Measurements from ENCODE around the gene TESMIN. TPM values are rescaled to one million over a fixed set of nuclear protein-coding genes. Genes with fewer than 3 reads are reported as not detected.

The TESMIN gene
- total RNA-seq, 1 donor from 2014 or later, result 11.0 TPM

DNA sequence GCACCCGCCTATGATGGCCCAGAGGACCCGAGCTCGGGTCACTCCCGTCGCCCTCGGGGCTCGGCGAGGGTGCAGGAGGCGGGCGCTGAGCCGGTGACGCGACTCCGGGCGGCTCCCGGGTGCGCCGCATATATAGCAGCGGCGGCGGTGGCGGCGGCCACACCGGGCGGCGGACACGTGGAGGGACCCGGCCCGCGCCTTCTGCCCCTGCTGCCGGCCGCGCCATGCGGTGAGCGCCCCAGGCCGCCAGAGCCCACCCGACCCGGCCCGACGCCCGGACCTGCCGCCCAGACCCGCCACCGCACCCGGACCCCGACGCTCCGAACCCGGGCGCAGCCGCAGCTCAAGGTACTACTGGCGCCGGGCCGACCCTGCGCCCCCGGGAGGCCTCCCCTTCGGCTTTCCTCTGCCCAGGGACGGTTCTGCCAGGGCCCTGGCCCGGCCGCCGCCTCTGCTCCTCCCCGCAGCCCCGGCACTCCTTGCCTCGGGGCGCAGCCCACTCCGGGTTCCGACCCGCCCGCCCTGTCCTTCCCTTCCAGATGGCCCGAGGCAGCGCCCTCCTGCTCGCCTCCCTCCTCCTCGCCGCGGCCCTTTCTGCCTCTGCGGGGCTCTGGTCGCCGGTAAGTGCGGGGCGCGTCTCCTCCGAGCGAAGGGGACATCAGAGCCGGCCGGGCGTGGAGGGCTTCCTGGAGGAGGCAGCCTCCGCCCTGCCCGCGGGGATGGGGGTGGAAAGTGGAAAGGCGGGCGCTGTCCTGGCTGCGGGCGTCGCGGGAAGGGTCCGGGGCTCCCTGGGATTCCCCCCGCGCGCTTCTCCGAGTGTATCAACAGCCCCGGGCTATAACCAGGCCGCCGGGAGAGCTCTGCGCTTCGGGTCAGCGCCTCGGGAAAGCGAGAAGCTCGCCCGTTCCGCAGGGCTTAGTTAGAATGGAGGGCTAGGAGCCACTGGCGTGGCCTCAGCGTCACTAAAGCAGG lies 66.6 kb downstream of the TESMIN start, which contains the start of gene GAL:
GAL (plus strand) TSS at position 160 of the 972 bp plus-strand sequence; CDS start at position 540, 380 bp downstream.
- intact Hi-C loops (cut with micrococcal nuclease), result no loop called here

- intact Hi-C loops (cut with micrococcal nuclease), result no loop called here
Observed at GRCh38 chr11:68683536-68684384, 67.6 kb downstream of the TESMIN start.

- intact Hi-C loops (cut with micrococcal nuclease), result no loop called here
Observed at GRCh38 chr11:68683121-68683520, 68.2 kb downstream of the TESMIN start.

DNA sequence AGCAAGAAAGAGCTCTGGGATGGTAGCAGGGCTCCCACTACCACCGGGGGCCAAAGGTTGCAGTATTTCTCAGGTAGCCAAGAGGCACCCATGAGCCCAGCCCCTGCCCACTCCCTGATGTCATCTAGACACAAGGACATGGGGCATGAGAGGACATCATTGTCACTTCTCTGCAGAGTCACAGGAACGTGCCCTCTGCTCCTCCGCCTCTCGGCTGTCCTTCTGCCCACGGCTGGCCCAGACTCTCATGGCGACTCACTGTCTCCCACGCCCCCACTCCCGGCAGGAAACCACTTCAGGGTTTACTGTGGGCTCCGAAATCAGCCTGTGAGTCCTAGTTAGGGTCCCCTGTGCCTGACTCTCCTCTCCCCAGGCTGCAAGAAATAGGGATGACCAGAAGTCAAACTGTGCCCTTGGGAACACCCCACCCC lies 68.8 kb downstream of the TESMIN start:
- intact Hi-C loops (cut with micrococcal nuclease), result no loop called here

GRCh38 chr11:68680541-68681231 lies 70.6 kb downstream of the TESMIN start:
- intact Hi-C loops (cut with micrococcal nuclease), result no loop called here

- intact Hi-C loops (cut with micrococcal nuclease), result no loop called here
Observed at GRCh38 chr11:68678031-68678441, 73.3 kb downstream of the TESMIN start.

DNA sequence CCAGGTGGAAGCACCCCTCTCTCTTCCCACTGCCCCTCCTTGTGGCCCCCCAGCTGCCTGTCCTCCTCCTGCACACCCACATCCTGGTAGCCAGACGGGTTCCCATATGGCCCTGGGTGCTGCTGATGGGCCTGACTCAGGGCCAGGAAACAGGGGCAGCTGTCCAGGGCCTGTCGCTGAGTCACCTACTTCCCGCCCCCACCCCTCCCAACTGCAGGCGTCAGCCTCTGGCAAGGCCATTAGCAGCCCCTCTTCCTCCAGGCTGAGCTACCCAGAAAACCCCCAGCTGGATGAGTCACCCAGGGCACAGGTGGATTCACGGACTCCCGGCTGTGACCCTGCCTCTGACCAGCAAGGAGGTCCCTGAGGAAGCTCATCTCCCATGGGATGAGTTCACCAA lies 73.9 kb downstream of the TESMIN start:
- intact Hi-C loops (cut with micrococcal nuclease), result no loop called here

DNA sequence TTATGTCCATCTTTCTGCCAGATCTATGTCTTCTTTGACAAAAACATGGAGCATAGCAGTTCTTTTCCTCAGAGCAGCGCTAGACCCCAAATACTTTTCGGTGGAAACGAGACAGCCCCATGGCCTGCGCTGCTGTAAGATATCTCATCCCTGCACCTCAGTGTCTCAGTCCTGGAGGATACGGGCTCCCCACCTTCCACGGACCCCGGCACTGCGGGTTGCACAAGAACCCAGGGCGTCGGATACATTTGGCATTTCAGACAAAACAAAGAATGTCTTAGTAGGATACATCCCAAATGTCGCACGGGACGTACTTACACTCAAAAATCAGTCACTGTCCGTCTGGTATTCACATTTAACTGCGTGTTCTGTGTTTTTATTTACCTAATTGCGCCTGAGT lies 76.9 kb downstream of the TESMIN start:
- intact Hi-C loops (cut with micrococcal nuclease), result no loop called here

GRCh38 chr11:68673991-68674390 lies 77.3 kb downstream of the TESMIN start:
- intact Hi-C loops (cut with micrococcal nuclease), result no loop called here

GRCh38 chr11:68673306-68673945 lies 77.9 kb downstream of the TESMIN start:
- intact Hi-C loops (cut with micrococcal nuclease), result no loop called here

GRCh38 chr11:68670208-68670992 lies 80.9 kb downstream of the TESMIN start:
- intact Hi-C loops (cut with micrococcal nuclease), result no loop called here

DNA sequence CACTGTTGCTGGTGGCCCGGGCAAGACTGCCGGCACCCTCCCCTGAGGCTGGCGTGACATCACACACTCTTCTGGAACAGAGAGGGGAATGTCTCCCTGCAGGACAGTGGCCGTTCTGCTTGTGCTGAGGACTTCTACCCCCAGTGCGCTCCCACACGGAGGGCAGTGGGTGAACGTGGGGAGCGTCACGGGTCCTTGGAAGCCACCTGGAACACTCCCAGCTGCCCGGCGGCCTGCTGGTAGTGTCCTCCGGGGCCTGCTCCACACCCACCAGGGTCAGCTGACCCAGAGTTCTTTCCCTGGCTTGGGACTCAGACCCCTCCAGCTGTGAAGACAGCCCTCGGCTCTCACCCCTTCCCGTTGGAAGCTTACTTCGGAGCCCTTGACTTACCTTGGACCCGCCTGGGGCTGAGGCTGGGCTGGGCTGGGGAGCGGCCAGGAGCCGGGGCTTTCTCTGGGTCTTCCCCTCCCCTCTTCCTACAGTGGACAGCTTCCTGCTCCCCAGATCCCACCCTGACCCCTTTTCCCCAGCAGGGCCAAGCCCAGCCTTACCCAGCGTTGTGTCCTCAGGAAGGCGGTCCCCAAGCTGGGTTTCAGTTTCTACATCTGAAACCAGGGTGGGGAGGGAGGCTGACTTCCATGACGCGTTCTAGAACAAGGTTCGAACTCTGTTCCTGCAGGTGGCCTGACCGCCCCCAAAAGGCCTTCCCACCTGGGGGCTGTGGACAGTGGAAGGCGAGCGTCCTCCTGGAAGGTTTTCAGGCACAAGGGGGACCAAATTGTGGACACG lies 81.8 kb downstream of the TESMIN start:
- intact Hi-C loops (cut with micrococcal nuclease), result no loop called here

DNA sequence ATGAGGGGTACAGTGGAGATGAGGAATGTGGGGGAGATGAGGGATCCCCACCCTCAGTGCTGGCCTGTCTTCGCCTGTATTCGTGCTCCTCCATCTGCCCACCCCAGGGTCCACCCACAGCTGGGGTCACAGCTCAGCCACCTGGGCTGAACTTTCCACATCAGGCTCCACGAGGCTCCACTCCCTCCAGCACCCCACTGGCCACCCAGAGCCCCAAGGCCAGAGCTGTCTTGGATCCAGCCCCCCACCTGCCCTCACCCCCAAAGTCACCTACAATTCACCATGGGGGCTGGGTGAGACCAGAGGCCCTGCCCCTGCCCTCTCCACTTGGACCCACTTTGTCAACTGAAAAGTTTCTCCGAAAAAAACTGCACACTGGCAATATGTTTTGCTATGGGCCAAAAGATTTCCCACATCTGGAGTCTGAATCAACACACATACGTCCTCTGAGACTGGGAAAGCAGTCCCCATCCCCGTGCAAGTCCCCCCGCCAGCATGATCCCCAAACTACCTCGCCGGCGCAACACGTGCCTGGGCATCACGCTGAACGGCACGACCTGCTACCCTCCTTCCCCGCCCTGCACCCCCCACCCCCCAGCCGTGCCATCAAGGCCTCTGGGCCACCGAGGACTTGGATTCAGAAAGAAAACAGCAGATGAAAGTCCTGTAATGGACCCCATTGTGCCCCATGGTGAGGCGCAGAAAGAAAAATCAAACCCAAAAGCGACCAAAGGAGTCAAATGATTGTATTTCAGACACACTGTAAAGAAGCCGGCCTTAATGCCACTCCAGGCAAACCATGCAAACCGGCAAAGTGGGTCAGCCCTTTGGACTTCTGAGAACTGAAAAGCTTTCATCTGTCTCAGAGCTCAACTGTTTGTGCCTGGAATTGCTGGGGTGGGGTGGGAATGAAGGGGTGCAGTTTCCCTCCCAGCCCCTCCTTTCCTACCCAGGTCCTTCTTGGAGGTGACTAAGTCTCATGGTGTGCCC lies 83.5 kb downstream of the TESMIN start:
- intact Hi-C loops (cut with micrococcal nuclease), result no loop called here

- intact Hi-C loops (cut with micrococcal nuclease), result no loop called here
Observed at GRCh38 chr11:68666849-68667248, 84.5 kb downstream of the TESMIN start.

DNA sequence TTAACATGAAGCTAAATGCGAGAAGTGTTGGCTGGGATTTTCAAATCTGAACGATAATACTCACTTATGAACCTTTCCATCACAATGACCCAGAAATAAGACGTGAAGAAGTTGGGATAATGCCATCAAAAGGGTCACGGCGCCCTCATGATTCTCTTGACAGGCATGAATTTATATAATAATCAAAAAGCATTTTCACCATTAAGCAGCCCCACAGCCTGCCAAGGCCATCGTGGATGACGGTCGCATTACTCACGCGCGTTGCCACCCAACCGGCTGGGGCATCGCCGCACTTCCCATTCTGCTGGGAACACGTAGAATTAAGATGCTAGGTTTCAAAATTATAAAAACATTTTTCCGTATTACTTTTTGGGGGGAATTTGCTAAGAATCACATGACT lies 85.9 kb downstream of the TESMIN start:
- intact Hi-C loops (cut with micrococcal nuclease), result no loop called here

GRCh38 chr11:68664906-68665305 lies 86.4 kb downstream of the TESMIN start:
- intact Hi-C loops (cut with micrococcal nuclease), result no loop called here

DNA sequence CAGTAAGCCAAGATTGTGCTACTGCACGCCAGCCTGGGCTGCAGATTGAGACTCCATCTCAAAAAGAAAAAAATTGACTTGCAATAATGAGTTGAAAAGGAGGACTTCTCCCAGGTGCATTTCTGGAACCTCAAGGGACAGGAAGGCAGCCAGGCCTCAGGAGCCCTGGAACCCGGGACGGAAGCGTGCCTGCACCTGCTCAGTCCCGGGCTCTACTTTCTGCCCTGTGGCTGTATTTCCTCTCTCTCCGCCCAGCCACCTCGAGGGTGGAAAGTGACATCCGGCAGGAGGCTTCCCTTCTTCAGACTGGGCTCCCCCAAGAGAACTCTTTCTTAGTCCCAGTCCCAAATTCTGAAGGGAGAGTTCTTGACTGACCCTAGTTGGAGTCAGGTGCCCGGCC lies 87.2 kb downstream of the TESMIN start:
- intact Hi-C loops (cut with micrococcal nuclease), result no loop called here

DNA sequence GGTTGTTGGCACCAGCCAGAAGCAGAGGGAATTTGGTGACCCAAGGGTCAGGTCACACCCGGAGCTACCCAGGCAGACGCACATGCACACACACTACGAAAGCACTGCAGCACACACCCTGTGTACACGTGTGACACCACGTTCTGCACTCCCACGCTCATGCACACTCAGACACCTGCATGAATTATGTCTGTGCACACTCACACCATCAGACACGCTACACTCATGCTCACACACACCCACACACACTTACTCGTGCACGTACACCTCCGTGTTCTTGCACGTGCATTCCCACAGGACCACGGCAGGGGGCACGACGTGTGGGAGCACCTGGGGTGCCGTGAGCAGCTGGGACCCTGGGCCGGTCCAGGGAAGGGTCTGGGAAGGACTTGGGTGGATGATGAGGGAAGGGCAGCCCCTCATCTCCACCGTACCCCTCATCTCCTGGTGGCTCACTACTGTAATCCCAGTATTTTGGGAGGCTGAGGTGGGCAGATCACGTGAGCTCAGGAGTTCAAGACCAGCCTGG lies 87.8 kb downstream of the TESMIN start:
- intact Hi-C loops (cut with micrococcal nuclease), result no loop called here
